ENCODE measurements around the gene ADRA2A.

- TF ChIP-seq, protein P1, sequence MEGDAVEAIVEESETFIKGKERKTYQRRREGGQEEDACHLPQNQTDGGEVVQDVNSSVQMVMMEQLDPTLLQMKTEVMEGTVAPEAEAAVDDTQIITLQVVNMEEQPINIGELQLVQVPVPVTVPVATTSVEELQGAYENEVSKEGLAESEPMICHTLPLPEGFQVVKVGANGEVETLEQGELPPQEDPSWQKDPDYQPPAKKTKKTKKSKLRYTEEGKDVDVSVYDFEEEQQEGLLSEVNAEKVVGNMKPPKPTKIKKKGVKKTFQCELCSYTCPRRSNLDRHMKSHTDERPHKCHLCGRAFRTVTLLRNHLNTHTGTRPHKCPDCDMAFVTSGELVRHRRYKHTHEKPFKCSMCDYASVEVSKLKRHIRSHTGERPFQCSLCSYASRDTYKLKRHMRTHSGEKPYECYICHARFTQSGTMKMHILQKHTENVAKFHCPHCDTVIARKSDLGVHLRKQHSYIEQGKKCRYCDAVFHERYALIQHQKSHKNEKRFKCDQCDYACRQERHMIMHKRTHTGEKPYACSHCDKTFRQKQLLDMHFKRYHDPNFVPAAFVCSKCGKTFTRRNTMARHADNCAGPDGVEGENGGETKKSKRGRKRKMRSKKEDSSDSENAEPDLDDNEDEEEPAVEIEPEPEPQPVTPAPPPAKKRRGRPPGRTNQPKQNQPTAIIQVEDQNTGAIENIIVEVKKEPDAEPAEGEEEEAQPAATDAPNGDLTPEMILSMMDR (conservative IDR thresholded peaks at IDR 0.05), result no peak
- TF ChIP-seq ZFX (IDR thresholded peaks at IDR 0.05), result no peak
Observed at GRCh38 chr10:111080224-111080623, 3.4 kb downstream of the ADRA2A start.

Data from C4-2B (cell line).